GM12873 (cell line): ENCODE results near the gene NR2C2AP.
A peak's percentile ranks its signal among the peaks of the same experiment; 100 is the strongest.

Experiments used
- CTCF ChIP-seq: IDR thresholded peaks from 2 replicates; pipeline ENCODE4 v1.5.1; 2012; ENCODE audit warnings: low read depth, mild to moderate bottlenecking, moderate library complexity, low read length, control low read depth; ENCODE audit not compliant: insufficient read depth; ENCODE audit errors: missing control alignments

NR2C2AP gene

GRCh38 chr19:19207637-19208572 is 4.7 kb upstream of the NR2C2AP start:
- TF ChIP-seq CTCF: no peak

GRCh38 chr19:19206938-19207337 is 3.7 kb upstream of the NR2C2AP start:
- TF ChIP-seq CTCF: no peak

GRCh38 chr19:19205416-19206410 is 2.5 kb upstream of the NR2C2AP start:
- no peak for TF ChIP-seq CTCF

- TF ChIP-seq CTCF: peak; percentile 13
Observed at GRCh38 chr19:19204181-19204580, 967 bp upstream of the NR2C2AP start.

GRCh38 chr19:19202707-19203011 is 555 bp downstream of the NR2C2AP start:
- TF ChIP-seq CTCF: no peak

GRCh38 chr19:19201697-19202630 is 1.2 kb downstream of the NR2C2AP start:
- TF ChIP-seq CTCF: no peak
